GM19395 (cell line): ENCODE data around the gene NCOA3.
"Not testable (repeated sequence)": the region's sequence is repeated elsewhere in the genome, so short reads cannot be mapped to it uniquely, and the experiment has no call there.

ENCODE experiments used
- ATAC-seq: cut with Tn5 transposase; IDR thresholded peaks from one replicate; pipeline ENCODE4 v1.9.1; 2021; ENCODE audit warnings: mild to moderate bottlenecking, moderate library complexity; ENCODE audit not compliant: unreplicated experiment

The NCOA3 gene

DNA sequence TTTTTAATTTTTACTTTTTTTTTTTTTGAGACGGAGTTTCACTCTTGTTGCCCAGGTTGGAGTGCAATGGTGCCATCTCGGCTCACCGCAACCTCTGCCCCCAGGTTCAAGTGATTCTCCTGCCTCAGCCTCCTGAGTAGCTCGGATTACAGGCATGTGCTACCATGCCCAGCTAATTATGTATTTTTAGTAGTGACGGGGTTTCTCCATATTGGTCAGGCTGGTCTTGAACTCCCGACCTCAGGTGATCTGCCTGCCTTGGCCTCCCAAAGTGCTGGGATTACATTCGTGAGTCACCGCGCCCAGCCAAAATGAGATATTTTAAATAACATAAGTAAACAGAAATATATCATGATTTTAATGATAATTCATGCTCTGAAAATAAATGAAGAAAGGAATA lies 1.6 kb upstream of the NCOA3 start:
- ATAC-seq = not testable (repeated sequence)

DNA sequence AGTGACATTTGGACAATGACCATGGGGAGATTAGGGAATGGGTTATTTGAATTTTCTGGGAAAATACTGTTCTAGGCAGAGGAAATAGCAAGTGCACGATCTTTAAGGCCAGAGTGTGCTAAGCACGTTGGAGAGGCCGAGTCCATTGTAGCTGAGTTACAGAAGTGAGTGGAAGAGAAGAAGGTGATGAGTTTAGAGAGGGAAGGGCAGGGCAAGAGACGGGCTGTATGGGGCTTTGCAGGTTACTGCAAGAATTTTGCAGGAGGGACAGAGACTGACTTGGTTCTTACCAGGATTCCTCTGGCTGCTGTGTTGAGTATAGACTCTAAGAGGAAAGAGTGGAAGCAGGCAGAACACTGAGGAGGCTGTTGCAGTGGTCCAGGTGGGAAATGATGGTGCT lies 1.1 kb upstream of the NCOA3 start:
- no peak for ATAC-seq

DNA sequence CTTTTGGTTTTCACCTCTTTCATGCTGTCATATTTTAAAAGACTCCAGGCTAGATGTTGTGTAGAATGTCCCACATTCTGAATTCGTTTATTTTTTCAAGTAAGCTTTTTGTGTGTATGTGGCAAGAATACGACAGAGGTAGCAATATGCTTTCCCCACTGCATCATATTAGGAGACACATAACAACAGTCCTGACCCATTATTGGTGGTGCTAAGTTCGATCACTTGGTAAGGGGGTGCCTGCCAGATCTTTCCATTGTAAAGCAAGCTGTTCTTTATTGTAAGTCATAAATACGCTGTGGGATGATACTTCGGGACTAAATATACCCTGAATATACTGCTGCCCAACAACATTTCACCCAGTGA lies 588 bp upstream of the NCOA3 start:
- peak; percentile 18 for ATAC-seq

DNA sequence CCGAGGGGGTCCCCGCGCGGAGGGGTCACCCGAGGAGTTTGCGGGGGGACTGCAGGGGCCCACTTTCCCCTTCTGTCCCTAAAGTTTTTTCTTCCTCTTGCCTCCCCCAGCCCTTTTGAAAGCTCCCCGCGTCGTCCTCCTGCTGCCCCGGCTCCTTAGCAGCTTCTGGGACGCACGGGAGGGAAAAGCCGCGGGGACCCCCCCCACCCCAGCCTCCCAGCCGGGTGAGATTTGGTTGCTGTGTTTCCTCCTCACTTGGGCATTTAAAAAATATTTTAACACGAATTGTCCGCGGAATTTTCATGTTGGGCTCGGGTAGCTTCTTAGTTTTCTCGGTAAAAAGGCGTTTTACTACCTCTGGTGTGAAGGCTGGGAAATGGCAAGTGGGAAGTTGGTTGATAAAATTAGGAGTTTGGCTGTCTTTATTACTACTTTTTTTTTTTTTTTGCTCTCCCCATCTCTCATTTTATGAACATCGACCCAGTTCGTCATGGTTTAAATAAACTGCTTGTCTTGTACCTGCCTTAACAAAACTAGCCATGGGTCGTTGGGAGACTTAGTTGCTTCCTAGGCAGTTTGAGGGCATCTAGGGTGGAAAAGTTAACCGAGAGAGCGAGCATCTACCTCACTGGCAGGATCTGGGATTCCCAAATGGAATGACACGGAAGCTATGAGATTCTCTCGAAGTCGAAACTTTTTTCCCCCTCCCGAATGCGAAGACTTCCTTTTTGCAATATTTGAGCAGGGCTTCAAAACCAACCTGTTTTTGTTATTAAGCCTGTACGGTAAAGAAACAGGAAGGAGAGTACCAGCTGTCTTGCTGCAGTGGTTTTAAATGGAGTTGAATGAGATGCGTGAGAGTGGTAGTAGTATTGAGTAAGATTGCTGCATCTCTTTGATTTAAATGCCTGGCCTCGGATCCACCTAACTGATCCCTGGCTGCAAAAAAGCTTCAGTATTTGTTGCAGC lies 868 bp downstream of the NCOA3 start:
- ATAC-seq = no peak

DNA sequence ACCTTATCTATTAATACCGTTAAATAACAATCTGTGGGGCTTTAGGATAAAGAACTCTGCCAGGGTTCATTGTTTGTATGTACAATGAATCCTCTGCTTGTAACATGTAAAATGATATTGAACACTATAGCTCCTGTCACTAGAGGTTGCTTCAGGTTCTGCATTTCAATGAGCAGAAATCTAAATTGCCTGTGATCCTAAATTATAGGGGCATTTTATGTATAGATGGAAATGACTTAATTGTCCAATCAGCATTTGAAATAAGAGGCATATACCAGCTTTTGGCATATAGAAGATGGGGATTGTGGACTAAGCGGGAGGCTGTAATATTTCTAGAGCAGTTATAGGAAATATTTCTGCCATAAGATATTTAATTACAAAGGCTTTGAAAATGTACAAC lies 2.0 kb downstream of the NCOA3 start:
- no peak for ATAC-seq

DNA sequence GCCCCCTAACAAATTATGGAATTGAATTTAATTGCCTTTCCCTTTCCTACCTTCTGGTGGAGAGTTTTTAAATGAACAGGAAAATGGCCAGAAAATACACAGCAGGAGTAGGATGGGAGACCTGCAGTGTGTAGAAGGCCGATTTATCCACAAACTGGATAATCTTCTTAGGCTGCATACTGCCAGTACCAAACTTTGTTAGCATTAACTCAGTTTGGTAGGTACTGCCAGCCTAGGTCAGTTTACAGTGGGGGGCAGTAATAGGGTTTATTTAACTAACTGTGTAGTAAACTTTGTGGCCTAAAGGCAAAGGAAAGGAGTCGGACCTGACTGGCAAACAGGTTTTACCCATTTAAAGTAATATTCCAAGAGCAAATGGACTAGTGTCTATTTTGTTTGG lies 4.6 kb downstream of the NCOA3 start:
- no peak for ATAC-seq

DNA sequence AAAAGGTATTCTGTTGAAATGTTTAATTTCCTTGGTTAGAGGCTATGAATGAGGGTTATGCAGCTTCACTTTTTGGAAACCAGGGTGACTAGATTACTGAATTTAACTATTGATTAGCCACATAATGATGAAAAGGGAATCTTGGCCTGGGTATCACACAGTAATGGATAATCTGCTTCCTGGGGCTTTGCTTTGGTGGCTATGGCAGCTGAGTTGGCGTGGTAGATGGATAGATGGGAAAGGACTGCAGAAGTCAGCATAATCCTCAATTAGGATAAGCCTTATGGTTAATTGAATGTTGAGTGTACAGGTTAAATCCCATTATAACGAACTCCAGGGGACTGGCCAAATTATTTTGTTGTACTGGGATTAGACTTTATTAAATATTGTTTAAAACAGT lies 5.2 kb downstream of the NCOA3 start:
- ATAC-seq = no peak

DNA sequence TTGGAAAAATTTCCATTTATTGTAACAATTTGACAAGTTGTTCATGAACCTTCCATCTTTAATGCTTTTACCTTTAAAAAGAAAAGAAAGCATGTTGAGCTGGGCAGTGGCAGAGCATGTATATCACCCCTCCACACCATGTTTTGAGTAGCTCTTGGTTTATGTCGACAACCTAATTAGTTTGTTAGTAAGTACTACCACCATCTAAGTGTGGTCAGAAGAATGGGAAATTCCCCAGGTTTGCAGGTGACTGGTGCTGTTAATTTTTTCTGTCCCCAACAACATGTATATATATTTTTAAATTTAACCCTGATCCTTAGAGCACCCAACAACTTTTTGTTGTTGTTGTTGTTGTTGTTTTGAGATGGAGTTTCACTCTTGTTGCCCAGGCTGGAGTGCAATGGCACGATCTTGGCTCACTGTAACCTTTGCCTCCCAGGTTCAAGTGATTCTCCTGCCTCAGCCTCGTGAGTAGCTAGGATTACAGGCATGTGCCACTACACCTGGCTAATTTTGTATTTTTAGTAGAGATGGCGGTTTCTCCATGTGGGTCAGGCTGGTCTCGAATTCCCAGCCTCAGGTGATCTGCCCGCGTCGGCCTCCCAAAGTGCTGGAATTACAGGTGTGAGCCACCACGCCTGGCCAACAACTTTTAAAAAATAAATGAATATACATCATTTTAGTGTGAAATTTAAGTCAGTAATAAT lies 5.7 kb downstream of the NCOA3 start:
- not testable (repeated sequence) for ATAC-seq

DNA sequence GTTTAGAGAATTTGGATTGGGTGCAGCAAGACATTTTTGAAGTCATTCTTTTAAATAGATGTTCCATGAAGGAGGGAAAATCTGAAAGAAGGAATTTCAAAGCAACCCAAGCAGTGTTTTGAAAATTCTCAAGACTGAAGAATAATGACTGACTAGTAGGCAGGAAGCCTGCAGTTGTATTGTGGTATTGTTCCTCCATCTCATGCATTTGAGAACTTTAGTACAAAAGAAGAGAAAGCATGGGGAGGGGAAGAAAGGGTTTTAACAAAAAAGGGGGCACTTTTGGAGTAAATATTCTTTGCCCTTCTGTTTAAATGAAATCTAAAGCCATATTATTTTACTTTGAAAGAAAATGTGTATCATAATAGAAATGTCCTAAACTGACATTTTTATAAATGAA lies 6.6 kb downstream of the NCOA3 start:
- ATAC-seq = no peak

DNA sequence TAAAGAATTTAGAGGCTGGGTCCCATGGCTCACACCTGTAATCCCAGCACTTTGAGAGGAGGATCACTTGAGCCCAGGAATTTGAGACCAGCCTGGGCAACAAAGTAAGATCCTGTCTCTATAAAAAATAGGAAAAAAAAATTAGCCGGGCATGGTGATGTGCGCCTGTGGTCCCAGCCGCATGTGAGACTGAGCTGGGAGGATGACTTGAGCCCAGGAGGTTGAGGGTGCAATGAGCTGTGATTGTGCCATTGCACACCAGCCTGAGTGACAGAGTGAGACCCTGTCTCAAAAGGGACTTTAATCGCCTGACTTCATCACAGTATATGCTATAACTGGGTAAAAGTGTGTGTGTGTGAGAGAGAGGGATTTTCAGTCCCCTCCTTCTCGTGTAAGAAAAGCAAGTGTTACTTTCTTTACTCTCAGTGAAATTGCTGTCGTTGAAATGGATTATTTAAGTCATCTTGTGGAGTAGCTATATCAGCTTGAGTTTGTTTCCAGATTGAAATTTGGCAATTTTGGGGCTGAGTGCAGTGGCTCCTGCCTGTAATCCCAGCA lies 7.5 kb downstream of the NCOA3 start:
- no peak for ATAC-seq

DNA sequence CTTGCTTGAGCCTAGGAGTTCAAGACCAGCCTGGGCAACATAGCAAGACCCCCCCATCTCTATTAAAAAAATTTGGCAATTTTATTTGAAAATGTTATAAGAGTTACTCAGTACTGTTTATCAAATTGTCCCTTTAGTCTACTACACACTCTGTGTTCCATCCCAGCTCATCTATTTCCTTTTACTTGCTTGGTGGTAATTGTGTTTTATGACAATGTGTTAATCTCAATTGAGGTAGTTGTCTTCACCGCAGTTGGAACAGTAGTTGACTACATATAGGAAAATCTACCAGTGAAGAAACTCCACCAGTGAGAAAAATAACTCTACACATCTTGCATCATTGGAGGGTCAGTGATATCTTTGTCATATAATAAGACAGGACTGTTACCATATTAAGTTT lies 8.0 kb downstream of the NCOA3 start:
- ATAC-seq = no peak

DNA sequence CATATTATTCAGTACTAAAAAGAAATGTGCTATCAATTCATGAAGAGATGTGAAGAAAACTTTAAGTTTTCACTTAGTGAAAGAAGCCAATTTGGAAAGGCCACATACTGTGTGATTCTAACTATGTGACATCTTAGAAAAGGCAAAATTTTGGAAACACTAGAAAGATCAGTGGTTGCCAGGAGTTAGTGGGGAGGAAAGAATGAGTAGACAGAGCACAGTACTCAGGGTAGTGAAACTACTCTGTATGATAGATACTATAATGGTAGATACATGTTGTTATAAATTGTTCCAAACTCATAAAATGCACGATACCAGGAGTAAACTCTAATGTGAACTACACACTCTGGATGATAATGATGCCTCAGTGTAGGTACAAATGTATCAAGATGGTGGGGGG lies 14.2 kb downstream of the NCOA3 start:
- ATAC-seq = no peak

DNA sequence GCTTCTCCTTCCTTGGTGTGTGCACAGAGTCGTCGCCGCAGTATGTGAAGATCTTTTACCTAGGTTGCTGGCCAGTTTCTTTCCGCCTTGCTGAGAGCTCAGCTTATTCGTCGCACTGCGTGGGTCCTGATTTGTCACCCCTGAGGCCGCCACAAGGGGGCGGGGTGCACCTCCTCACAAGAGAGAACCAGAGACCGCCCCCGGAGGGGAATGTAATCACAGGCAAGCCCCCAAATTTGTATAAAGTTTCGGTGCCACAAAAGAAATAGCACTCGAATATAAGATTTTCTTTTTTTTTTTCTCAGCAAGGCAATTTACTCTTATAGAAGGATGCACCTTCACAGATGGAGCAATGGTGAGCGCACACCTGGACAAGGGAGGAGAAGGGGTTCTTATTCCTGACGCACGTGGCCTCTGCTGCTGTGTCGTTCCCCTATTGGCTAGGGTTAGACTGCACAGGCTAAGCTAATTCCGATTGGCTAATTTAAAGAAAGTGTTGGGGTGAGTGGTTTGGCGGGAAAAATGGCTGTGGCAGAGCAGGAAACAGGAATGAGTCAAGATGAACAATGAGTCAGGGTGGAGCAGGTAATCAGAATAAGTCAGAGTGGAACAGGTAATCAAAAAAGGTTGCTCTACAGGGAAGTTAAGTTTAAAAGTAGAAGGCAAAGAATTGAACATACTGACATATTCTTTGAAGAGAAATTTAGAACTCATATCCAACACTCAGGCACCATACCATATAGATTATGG lies 19.5 kb downstream of the NCOA3 start:
- no peak for ATAC-seq

DNA sequence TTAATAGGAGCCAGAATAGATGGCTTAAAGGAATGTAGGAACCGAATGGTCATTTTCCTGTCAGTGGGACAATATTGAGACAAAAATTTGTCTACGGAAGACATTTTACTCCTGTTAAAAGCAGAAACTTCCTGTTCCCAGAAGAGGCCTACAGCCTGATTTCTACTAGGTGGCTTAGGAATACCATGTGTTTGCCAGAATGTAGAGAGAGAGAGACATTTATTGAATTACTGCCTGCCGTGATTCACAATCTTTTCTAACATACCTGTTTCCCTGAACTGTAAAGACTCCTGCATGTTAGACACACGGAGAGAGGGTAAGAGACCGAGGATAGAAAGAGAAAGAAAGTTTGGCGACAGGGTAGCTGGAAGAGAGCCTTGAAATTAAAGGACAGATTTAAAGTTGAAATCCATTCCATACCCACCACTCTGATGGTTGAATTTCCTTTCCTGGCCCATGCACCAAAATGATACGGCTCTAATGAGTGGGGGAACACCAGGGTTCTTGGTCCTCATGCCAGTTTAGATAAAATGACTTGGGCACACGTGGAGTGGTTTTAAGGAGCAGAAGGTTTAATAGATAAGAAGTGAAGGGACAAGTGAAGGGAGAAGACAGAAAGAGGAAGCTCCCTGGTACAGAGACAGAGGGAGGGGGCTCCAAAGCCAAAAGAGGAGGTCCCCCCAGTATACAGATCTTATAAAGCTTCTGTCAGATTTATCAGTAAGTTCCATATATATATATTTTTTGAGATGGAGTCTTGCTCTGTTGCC lies 22.5 kb downstream of the NCOA3 start:
- no peak for ATAC-seq

DNA sequence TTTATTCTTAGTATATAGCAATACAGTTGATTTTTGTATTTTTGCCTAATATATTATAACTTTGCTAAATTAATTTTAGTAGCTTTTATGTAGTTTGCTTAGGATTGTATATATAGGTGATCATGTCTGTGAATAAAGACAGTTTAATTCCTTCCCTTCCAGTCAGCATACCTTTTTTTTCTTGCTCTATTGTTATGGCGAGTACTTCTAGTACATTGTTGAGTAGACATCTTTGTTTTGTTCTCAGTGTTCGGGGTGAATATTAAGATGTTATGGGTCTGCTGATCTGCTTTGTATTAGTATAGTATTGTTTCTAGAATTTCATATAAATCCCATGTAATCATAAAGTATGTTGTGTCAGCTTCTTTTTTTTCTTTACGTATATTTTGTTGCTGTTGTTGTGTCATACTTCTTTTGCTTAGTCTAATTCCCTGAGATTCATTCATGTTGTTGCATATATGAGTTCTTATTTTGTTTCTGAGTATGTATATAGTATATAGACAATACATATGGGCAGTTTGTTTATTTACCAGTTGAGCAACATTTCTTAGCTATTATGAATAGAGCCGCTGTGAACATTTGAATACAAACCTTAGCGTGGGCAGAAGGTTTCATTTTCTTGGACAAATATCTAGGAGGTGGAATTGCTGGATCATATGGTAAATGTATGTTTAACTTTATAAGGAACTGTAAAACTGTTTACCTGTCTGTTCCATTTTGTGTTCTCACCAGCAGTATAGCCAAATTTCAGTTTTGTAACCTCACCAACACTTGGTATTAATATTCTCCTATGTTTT lies 25.5 kb downstream of the NCOA3 start:
- no peak for ATAC-seq

DNA sequence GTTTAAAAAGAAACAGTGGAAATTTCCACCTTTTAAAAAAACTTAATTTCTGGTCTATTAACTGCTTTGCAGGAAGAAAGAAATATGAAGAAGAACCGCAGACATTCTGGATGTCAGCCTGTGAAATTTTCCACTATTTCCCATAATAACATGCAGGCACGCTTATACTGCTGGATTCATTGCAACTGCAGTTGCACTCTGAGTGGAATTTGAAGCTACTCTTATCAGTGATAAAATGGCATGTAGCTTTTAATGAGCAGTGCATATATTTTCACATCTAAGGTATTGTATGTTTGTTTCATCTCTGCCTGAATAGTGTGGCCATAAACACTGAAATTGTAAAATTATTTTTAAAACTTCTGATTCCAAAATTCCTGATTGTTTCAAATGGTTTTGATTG lies 28.2 kb downstream of the NCOA3 start:
- no peak for ATAC-seq

DNA sequence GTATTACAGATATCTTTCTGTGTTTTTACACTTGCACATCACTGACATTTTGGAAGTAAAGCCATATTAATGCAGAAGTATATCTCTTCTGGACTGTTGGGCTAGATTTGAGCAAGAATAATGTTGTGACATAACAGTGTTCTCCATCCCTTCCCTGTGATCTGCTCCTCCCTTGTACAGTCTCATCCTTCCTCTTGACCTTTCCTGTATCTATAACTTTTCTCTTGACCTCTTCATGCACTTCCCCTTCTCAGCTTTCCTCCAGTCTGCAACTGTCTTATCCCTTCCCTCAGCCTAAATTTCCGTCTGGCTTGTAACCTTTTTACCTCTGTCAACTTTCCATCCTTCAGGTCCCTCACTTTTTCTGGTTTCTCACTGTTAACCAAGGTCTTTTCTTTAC lies 29.8 kb downstream of the NCOA3 start:
- no peak for ATAC-seq

DNA sequence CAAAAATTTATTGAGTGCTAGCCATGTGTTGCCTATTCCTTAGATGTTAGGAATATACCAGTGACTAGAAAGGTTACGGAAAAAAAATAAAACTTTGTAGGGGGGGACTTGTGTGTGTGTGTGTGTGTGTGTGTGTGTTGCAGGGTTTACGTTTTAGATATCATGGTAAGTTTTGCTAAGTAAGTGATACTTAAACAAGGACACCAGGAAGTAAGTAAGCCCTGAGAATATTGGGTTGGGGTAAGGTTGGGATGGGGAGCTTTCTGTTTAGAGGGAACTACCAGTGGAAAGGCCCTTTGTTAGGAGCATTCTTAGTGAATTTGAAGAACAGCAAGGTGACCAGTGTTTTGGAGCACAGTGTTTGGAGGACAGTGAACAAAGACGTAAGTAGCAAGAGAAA lies 30.3 kb downstream of the NCOA3 start:
- ATAC-seq = no peak

DNA sequence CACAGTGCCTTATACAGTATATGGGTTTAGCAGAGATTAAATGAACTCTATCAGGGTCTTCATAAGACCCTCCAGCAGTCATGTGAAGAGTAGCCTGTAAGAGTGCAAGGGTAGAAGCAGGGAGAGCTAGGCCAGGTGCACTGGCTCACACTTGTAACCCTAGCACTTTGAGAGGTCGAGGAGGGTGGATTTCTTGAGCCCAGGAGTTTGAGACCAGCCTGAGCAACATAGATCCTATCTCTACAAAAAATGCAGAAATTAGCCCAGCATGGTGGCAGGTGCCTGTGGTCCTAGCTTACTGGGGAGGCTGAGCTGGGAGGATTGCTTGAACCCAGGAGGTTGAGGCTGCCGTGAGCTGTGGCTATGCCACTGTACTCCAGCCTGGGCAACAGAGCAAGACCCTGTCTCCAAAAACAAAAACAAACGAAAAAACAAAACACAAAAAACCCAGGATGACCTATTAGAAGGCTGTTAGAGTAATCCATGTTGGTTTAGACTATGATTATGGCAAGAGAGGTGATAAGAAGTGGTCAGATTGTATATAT lies 31.9 kb downstream of the NCOA3 start:
- ATAC-seq = no peak
